ENCODE results near the gene MAST2. TPM values are rescaled to one million over a fixed set of nuclear protein-coding genes. Genes with fewer than 3 reads are reported as not detected.

Gene MAST2
- total RNA-seq, 4 donors from 2014 or later: 8.3 to 24.8 (median 14.5) TPM

- H3K4me3 ChIP-seq: no peak overlapping the region
- no peaks in the 10 kb centered on the region for H3K9me3 ChIP-seq
- no peak for DNase-seq
- no peaks in the 10 kb centered on the region for H3K27me3 ChIP-seq
- H3K27ac ChIP-seq: peak overlapping the region in 1 of 4 donors; percentile 28
- peaks cover 0 to 7% (median 0%) of the 10 kb centered on the region in 3 donors for H3K36me3 ChIP-seq
- peaks cover 0 to 51% (median 9%) of the 10 kb centered on the region in 3 donors for H3K4me1 ChIP-seq
- TF ChIP-seq, protein P1, sequence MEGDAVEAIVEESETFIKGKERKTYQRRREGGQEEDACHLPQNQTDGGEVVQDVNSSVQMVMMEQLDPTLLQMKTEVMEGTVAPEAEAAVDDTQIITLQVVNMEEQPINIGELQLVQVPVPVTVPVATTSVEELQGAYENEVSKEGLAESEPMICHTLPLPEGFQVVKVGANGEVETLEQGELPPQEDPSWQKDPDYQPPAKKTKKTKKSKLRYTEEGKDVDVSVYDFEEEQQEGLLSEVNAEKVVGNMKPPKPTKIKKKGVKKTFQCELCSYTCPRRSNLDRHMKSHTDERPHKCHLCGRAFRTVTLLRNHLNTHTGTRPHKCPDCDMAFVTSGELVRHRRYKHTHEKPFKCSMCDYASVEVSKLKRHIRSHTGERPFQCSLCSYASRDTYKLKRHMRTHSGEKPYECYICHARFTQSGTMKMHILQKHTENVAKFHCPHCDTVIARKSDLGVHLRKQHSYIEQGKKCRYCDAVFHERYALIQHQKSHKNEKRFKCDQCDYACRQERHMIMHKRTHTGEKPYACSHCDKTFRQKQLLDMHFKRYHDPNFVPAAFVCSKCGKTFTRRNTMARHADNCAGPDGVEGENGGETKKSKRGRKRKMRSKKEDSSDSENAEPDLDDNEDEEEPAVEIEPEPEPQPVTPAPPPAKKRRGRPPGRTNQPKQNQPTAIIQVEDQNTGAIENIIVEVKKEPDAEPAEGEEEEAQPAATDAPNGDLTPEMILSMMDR (IDR thresholded peaks at IDR 0.05): no peak
- no peak for TF ChIP-seq POLR2A (IDR thresholded peaks at IDR 0.05)
- intact Hi-C loops (cut with DNase I): no loop called here
- 21 to 27% methylated on average over 4 of the region's 4 CpGs for WGBS, 2 donors
These were observed 236.2 kb downstream of the MAST2 start for GRCh38 chr1:46039571-46040052.

DNA sequence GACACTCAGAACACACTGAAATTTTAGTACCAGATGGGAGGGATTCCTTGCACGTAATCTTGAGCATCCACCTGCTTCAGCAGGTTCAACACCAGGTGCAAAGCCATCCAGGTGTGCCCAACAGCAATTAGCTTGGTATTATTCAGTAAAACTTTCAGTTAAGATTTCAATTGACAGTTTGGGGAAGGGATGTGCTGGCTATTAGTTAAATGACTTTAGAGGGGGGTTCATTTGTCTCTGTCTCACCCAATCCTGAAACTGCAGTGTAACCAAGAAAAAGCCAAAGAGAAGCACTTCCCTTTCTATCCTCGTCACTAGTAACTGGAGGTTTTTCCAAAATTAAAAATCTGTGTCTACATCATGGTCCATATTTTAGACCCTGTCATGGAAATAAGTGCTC is 238.1 kb downstream of the MAST2 start:
- peaks cover 0 to 51% (median 9%) of the 10 kb centered on the region in 3 donors for H3K4me1 ChIP-seq
- H3K27me3 ChIP-seq: no peaks in the 10 kb centered on the region
- H3K36me3 ChIP-seq: no peaks in the 10 kb centered on the region
- no peak for DNase-seq
- WGBS, 2 donors: 88 to 93% methylated on average over 2 of the region's 2 CpGs
- intact Hi-C loops (cut with DNase I): no loop called here
- no peaks in the 10 kb centered on the region for H3K9me3 ChIP-seq
- H3K4me3 ChIP-seq: no peak overlapping the region
- H3K27ac ChIP-seq: no peak overlapping the region
- TF ChIP-seq POLR2A (IDR thresholded peaks at IDR 0.05): no peak
- TF ChIP-seq, protein P1 (IDR thresholded peaks at IDR 0.05): no peak

DNA sequence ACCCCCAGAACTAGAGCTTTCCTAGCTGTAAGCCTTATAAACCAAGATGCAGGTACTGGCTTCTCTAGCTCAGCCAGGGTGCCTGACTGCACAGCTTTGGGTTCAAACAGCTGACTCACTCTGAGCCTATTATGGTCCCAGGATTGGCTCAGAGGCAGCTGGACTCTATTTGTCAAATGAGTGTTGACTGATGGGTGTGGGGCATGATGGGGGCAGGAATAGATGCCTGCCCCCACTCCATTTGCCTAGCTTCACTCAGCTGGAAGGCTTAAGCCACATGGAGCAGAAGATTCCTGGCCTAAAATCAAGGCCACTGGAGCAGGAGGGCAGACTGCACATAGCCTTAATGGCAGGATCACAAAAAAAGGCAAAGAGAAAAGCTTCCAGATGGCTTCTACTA is 238.6 kb downstream of the MAST2 start:
- Histone ChIP-seq H3K9me3 (no peaks in the 10 kb centered on the region), H3K27ac (no peak overlapping the region), H3K4me1 (peaks cover 0 to 46% (median 9%) of the 10 kb centered on the region in 3 donors), H3K36me3 (no peaks in the 10 kb centered on the region), H3K4me3 (no peak overlapping the region), H3K27me3 (no peaks in the 10 kb centered on the region)
- DNase-seq: no peak
- intact Hi-C loops (cut with DNase I): no loop called here
- TF ChIP-seq POLR2A (IDR thresholded peaks at IDR 0.05): no peak
- TF ChIP-seq, protein P1 (IDR thresholded peaks at IDR 0.05): no peak

- Histone ChIP-seq H3K27ac (no peak overlapping the region), H3K4me1 (peaks cover 0 to 40% (median 9%) of the 10 kb centered on the region in 3 donors), H3K4me3 (no peak overlapping the region), H3K9me3 (no peaks in the 10 kb centered on the region), H3K36me3 (no peaks in the 10 kb centered on the region), H3K27me3 (no peaks in the 10 kb centered on the region)
- TF ChIP-seq POLR2A (IDR thresholded peaks at IDR 0.05): no peak
- TF ChIP-seq, protein P1 (IDR thresholded peaks at IDR 0.05): no peak
- 61 to 64% methylated on average over 11 of the region's 11 CpGs for WGBS, 2 donors
- DNase-seq: no peak
- intact Hi-C loops (cut with DNase I): no loop called here
These were observed 240.1 kb downstream of the MAST2 start for GRCh38 chr1:46043458-46044017.

GRCh38 chr1:46044116-46044515 is 240.7 kb downstream of the MAST2 start:
- no peaks in the 10 kb centered on the region for H3K9me3 ChIP-seq
- no peaks in the 10 kb centered on the region for H3K27me3 ChIP-seq
- peaks cover 0 to 36% (median 8%) of the 10 kb centered on the region in 3 donors for H3K4me1 ChIP-seq
- DNase-seq: no peak
- H3K27ac ChIP-seq: no peak overlapping the region
- TF ChIP-seq, protein P1 (IDR thresholded peaks at IDR 0.05): no peak
- TF ChIP-seq POLR2A (IDR thresholded peaks at IDR 0.05): no peak
- WGBS, 2 donors: 85 to 90% methylated on average over 2 to 5 of the region's 5 CpGs
- H3K4me3 ChIP-seq: no peak overlapping the region
- intact Hi-C loops (cut with DNase I): no loop called here
- H3K36me3 ChIP-seq: no peaks in the 10 kb centered on the region

Data from esophagus squamous epithelium (tissue), 5 donors.